Naive B cell (primary cell): ENCODE data around the gene IER5. TPM values are rescaled to one million over a fixed set of nuclear protein-coding genes. Genes with fewer than 3 reads are reported as not detected.
A peak's percentile ranks its signal among the peaks of the same experiment; 100 is the strongest.

ENCODE experiments used
- ATAC-seq, 2 donors: fragments of 150-1000 bp; cut with Tn5 transposase; 2 replicates each; pipeline ENCODE4 v1.10.0; 2021; ENCODE audit warnings: low read depth in 2 of 2, mild to moderate bottlenecking in 2 of 2, moderate library complexity in 2 of 2
- DNase-seq: peaks from one replicate; pipeline ENCODE4 v3.0.0; 2022
- H3K27ac Mint-ChIP-seq, 6 donors: one replicate each; pipeline ENCODE4 v1.8.0; 2020 to 2022; ENCODE audit warnings: mild to moderate bottlenecking in 6 of 6, mixed read lengths in 6 of 6, moderate library complexity in 5 of 6, inconsistent platforms in 2 of 6
- H3K27me3 Mint-ChIP-seq, 3 donors: one replicate each; pipeline ENCODE4 v1.8.0; 2021 to 2022; ENCODE audit warnings: mixed read lengths in 3 of 3, mild to moderate bottlenecking in 1 of 3
- H3K36me3 Mint-ChIP-seq, 2 donors: one replicate each; pipeline ENCODE4 v1.8.0; 2020 to 2022; ENCODE audit warnings: mixed read lengths in 2 of 2, inconsistent platforms in 1 of 2, mild to moderate bottlenecking in 1 of 2
- H3K4me1 Mint-ChIP-seq, 3 donors: one replicate each; pipeline ENCODE4 v1.8.0; 2020 to 2022; ENCODE audit warnings: mixed read lengths in 3 of 3, inconsistent platforms in 1 of 3, mild to moderate bottlenecking in 1 of 3, moderate library complexity in 1 of 3
- H3K4me3 Mint-ChIP-seq, 8 donors: one replicate each; pipeline ENCODE4 v1.8.0; 2020 to 2022; ENCODE audit warnings: mild to moderate bottlenecking in 8 of 8, mixed read lengths in 8 of 8, moderate library complexity in 8 of 8, inconsistent platforms in 2 of 8
- H3K9me3 Mint-ChIP-seq, 7 donors: one replicate each; pipeline ENCODE4 v1.8.0; 2020 to 2022; ENCODE audit warnings: mixed read lengths in 7 of 7, mild to moderate bottlenecking in 5 of 7, inconsistent platforms in 2 of 7, moderate library complexity in 1 of 7
- polyA plus RNA-seq, 6 donors: library from polyadenylated mRNA; unstranded; fragments of 300-500 nt; fragmentation: Illumina TruSeq; gene quantifications; one replicate each; pipeline ENCODE4 v1.2.3, GENCODE V29; 2021; ENCODE audit warnings: low read depth in 6 of 6

IER5 gene
- polyA plus RNA-seq, 6 donors from 2014 or later: 17.3 to 82.6 (median 34.1) TPM

DNA sequence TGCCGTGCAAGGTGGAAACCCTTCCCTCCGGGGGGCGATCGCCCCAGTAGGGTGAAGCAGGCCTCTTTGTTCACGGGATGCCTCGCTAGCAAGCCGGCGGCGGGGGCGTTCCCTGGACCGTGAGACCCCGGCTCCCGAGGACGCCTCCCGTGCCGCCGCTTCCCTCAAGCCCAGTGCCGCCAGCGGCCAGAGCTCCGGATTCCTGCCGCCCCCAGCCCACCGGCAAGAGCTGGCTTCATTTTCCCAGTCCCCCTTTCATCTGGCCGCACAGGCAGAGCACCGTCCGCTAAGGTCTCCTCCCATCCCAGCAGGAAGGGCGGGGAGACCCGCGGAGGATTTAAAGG, 16.3 kb downstream of the IER5 start:
- H3K27ac Mint-ChIP-seq: peak overlapping the region in 5 of 6 donors; percentile 86 to 94 (median 93)
- no peak for ATAC-seq
- peaks cover 28 to 46% (median 43%) of the 10 kb centered on the region in 3 donors for H3K4me1 Mint-ChIP-seq
- H3K4me3 Mint-ChIP-seq: peak overlapping the region; percentile 85 to 95 (median 90)
- DNase-seq: peak; percentile 63
- peaks cover 0 to 3% (median 0%) of the 10 kb centered on the region in 7 donors for H3K9me3 Mint-ChIP-seq
- peaks cover 0 to 5% (median 0%) of the 10 kb centered on the region in 3 donors for H3K27me3 Mint-ChIP-seq
- no peaks in the 10 kb centered on the region for H3K36me3 Mint-ChIP-seq

DNA sequence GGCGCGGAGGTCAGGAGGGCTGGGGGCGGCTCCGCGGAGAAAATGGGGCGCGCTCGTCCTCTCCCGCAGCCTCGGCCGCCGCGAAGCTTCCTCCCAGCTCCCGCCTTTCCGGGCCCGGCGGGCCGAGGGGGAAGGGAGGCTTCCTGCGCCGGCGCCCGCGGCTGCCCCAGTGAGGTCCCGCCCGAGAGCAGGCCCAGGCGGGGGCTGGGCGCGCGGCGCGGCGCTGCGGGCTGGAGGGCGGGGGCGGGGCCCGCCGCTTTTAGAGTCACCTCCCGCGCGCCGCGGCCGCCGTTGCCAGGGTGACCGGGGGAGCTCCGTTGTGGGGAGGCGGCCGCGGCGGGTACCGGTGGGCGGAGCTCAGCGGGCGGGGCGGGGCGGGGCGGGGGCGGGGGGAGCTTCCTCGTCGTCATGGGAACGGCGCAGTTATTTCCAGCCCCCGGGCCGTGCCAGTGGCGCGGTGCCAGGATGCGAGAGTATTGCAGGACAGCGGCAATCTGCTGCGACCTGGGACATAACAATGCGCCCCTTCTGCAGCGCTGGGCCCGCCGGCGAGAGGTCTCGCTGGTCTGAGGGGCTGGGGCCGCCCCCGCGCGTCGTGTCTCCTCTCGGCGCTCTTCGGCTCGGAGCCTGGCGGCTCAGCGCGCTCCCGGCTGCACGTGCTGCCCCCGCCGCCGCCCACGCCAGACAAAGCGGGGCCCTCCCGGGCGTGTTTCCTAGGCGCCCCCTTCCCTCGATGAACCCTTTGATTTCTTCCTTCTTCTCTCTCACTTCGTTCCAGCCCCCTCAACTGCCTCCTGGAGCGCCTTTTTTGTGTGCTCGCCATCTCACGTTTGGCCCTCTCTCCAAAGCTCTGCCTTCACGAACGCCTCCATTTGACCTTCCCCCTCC, 16.9 kb downstream of the IER5 start:
- Mint-ChIP-seq H3K4me1 (peaks cover 26 to 39% (median 37%) of the 10 kb centered on the region in 3 donors), H3K27ac (peak overlapping the region; percentile 59 to 94 (median 88)), H3K36me3 (no peaks in the 10 kb centered on the region), H3K9me3 (peaks cover 0 to 3% (median 0%) of the 10 kb centered on the region in 7 donors), H3K27me3 (peaks cover 0 to 5% (median 0%) of the 10 kb centered on the region in 3 donors), H3K4me3 (peak overlapping the region; percentile 85 to 97 (median 90))
- ATAC-seq: peak; percentile 85 to 86
- peak; percentile 89 for DNase-seq

DNA sequence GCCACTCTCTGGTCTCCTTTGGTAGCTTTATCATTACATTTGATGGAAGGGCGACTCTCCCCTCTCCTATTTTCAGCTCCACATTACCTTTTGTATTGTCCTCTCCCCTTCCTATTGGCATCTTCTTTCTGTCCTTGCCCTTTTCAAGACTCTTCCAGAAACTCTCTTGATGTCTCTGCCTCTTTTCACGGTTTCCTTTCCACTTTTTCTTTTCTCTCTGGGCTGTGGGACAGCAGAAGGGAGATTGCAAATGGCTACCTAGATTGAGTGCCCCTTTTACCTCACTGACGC, 17.5 kb downstream of the IER5 start:
- DNase-seq (no peak), ATAC-seq (no peak)
- Mint-ChIP-seq H3K27me3 (peaks cover 0 to 5% (median 0%) of the 10 kb centered on the region in 3 donors), H3K4me1 (peaks cover 22 to 34% (median 33%) of the 10 kb centered on the region in 3 donors), H3K27ac (peak overlapping the region; percentile 29 to 94 (median 82)), H3K36me3 (no peaks in the 10 kb centered on the region), H3K9me3 (peaks cover 0 to 3% (median 0%) of the 10 kb centered on the region in 7 donors), H3K4me3 (peak overlapping the region; percentile 85 to 97 (median 90))

DNA sequence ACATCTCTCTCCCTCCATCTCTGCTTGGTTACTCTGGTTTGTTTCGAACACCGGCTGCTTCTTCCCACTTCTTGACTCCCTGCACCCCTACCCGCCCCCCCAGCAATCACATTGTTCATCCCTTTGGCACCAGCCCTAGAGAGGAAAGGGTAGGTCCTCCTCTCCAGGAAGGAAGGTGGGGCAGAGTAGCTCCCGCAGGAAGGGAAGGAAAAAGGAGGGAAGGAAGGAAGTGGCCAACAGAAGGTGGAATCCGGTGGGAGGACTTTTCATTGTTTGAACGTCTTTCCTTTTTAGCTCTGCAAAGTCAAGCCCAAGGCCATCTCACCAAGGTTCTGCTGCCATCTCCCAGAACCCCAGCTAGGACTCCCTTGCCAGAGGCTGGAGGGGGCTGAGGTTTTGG, 18.0 kb downstream of the IER5 start:
- H3K27me3 Mint-ChIP-seq: peaks cover 0 to 5% (median 0%) of the 10 kb centered on the region in 3 donors
- DNase-seq: no peak
- ATAC-seq: no peak
- peak overlapping the region in 7 of 8 donors; percentile 59 to 97 (median 88) for H3K4me3 Mint-ChIP-seq
- peaks cover 0 to 3% (median 0%) of the 10 kb centered on the region in 7 donors for H3K9me3 Mint-ChIP-seq
- no peaks in the 10 kb centered on the region for H3K36me3 Mint-ChIP-seq
- peaks cover 22 to 33% (median 32%) of the 10 kb centered on the region in 3 donors for H3K4me1 Mint-ChIP-seq
- H3K27ac Mint-ChIP-seq: peak overlapping the region in 4 of 6 donors; percentile 61 to 94 (median 92)

DNA sequence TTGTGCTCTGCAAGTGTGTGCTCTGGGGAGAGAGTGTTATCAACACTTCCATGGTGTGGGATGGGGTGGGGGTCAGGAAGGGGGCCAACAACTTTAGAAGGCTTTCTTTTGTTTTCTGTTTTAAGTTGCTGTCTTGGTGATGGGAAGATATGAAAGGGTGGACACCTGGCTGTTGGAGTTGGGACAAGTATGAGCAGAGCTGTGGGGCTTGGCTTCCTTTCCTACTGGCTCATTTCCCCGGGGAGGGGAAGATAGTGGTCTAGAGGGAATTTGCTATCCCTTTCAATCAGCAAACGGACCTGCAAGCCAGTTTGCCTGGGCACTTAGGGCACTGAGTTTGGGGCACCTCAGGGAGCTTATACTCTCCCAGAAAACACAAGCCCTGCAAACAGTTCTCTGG, 19.2 kb downstream of the IER5 start:
- H3K4me1 Mint-ChIP-seq: peaks cover 33 to 45% (median 44%) of the 10 kb centered on the region in 3 donors
- no peak for DNase-seq
- peak overlapping the region in 4 of 8 donors; percentile 25 to 97 (median 47) for H3K4me3 Mint-ChIP-seq
- ATAC-seq: no peak
- no peaks in the 10 kb centered on the region for H3K36me3 Mint-ChIP-seq
- H3K27me3 Mint-ChIP-seq: peaks cover 0 to 5% (median 0%) of the 10 kb centered on the region in 3 donors
- peaks cover 0 to 3% (median 0%) of the 10 kb centered on the region in 7 donors for H3K9me3 Mint-ChIP-seq
- H3K27ac Mint-ChIP-seq: peak overlapping the region in 1 of 6 donors; percentile 47

DNA sequence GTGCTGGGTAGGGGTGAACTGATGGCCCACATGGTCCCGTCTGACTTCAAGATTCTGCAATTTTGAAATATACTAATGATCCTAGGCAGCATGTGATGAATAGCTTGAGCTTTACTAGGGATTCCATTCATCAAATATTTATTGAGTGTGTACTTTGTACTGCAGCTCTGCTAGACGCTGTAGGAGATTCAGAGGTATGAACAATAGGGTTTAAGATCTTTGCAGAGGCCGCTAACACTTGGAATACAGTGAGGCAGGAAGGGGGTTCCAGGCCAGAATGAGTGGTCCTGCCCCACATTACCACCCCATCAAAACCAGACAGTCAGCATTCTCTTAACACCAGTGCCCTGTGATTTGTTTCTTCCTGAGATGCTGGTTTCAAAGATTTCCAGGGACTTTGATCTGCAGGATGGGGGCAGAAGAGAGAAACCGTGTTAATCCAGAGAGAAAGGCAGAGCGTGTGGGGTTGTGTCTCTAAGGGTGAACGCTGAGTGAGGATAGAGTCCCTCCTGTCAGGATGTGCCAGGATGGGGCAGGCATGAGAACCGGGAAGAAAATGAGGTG, 19.9 kb downstream of the IER5 start:
- H3K27ac Mint-ChIP-seq: peak overlapping the region in 2 of 6 donors; percentile 6 to 46
- H3K4me3 Mint-ChIP-seq: peak overlapping the region in 1 of 8 donors; percentile 97
- peaks cover 0 to 5% (median 0%) of the 10 kb centered on the region in 3 donors for H3K27me3 Mint-ChIP-seq
- DNase-seq: no peak
- no peaks in the 10 kb centered on the region for H3K36me3 Mint-ChIP-seq
- H3K9me3 Mint-ChIP-seq: peaks cover 0 to 3% (median 0%) of the 10 kb centered on the region in 7 donors
- H3K4me1 Mint-ChIP-seq: peaks cover 34 to 46% (median 45%) of the 10 kb centered on the region in 3 donors
- no peak for ATAC-seq

DNA sequence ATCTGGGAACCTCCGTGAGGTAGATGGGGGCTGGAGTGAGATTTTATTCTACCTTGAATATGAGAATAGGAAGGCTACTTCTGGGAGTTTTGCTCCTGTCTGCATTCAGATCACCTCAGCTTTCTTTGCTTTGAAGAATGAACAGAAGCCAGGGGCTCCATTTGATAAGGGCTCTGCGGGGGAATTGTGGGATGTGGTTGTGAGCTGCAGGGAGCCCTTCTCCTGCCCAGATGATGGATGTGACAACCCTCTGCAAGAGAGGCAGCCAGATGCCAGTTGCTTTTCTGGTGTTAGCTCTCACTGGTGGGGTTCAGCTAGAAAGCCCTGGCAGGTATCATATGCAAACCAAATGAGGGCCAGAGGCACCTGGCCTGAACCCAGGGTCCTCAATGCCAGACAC, 21.5 kb downstream of the IER5 start:
- H3K27ac Mint-ChIP-seq: peak overlapping the region in 1 of 6 donors; percentile 22
- H3K9me3 Mint-ChIP-seq: peaks cover 0 to 3% (median 0%) of the 10 kb centered on the region in 7 donors

DNA sequence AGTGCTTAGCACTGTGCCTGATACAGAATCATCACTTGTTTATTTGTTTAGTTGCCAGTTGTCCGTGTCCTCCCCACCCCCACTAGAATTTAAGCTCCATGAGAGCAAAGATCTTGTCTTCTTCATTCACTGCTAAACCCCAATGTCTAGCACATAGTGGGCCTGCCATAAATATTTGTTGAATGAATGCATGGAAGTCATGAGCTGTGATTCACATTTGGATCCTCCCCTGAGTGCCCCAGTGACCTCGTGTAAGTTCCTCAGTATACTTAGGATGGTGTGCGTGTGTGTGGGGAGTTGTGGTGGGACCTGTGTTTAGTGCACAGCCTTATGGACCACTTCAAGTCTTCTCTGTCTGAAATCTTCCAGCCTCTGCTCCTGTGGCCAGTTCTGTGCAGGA, 23.1 kb downstream of the IER5 start:
- no peak for ATAC-seq
- Mint-ChIP-seq H3K36me3 (no peaks in the 10 kb centered on the region), H3K4me1 (peaks cover 23 to 39% (median 36%) of the 10 kb centered on the region in 3 donors), H3K4me3 (peak overlapping the region in 2 of 8 donors; percentile 33 to 89), H3K27me3 (peaks cover 0 to 5% (median 0%) of the 10 kb centered on the region in 3 donors), H3K27ac (peak overlapping the region in 1 of 6 donors; percentile 58), H3K9me3 (no peaks in the 10 kb centered on the region)
- DNase-seq: no peak

More for the DNA sequence above, 21.5 kb downstream of the IER5 start:
- DNase-seq (no peak), ATAC-seq (no peak)
- Mint-ChIP-seq H3K27me3 (peaks cover 0 to 5% (median 0%) of the 10 kb centered on the region in 3 donors), H3K4me1 (peaks cover 30 to 44% (median 41%) of the 10 kb centered on the region in 3 donors), H3K36me3 (no peaks in the 10 kb centered on the region), H3K4me3 (no peak overlapping the region)

DNA sequence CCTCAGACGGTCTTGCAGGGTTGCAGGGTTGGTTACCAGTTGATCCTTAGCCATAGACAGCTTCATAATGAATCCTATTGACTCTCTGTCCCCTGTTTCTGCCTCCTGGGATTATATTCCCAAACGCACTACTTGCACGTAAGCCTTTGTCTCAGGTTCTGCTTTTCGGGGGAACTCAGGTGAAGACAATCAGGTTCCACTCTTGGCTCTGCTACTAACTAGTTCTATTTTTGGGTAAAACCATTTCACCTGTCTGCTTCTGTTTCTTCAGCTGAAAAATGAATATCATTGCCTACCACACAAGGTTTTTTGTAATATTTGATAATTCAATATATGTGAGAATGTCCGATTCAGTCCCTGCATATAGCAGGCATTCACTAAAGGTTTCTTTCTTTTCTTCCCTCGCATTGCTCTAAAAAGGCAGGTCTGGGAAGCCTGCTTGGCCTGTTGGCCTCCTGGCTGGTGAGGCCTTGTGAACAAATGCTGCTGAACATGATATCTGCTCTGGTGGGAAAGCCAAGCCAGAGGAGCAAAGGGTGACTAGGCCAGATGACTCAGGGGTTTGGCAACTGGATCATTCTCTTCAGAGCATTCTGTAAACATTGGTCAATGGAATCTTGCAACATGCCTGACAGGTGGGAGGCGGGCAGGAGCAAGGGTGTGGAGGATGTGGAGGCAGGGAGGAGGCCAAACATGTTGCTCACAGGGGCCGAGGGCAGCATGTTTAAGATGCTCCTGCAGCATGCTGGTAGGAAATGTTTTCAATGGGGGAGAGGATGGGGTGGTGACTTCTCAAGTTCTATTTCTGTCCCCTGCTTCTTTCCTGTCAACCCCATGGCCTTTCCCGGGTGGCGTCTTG, 23.8 kb downstream of the IER5 start:
- peak overlapping the region in 6 of 8 donors; percentile 36 to 89 (median 74) for H3K4me3 Mint-ChIP-seq
- H3K4me1 Mint-ChIP-seq: peaks cover 23 to 38% (median 36%) of the 10 kb centered on the region in 3 donors
- H3K9me3 Mint-ChIP-seq: no peaks in the 10 kb centered on the region
- H3K36me3 Mint-ChIP-seq: no peaks in the 10 kb centered on the region
- ATAC-seq (peak in 1 of 2 donors; percentile 46), DNase-seq (no peak)
- peaks cover 0 to 5% (median 0%) of the 10 kb centered on the region in 3 donors for H3K27me3 Mint-ChIP-seq
- H3K27ac Mint-ChIP-seq: peak overlapping the region in 4 of 6 donors; percentile 7 to 82 (median 45)

DNA sequence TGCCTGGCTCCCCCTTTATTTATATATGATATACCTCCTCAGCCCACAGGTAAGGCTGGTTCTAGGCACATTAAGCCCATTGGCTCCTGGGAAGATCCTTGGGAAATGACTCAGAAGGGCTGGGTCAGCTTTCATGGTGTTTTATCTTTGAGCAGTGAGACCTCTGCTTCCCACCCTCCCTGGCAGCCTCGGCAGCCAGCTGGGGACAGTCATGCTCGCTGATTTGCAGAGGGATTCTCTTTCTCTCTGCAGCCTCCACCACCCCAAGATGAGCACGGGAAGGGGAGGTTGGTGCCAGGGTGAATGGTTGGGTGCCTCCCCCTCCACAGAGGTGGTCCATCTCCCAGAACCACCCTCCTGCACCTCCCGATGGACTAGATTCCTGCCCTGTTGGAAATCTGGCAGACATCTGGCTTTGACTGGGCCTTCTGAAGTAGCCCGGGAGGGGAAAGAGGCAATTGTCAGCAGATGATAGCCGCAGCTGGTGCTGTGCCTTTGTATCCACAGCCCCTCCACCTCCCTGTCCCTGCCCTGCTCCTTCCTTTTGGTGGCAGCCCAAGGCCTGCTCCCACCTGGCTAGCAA, 24.6 kb downstream of the IER5 start:
- peaks cover 26 to 38% (median 36%) of the 10 kb centered on the region in 3 donors for H3K4me1 Mint-ChIP-seq
- no peak for ATAC-seq
- peak overlapping the region in 4 of 8 donors; percentile 68 to 86 (median 74) for H3K4me3 Mint-ChIP-seq
- H3K9me3 Mint-ChIP-seq: no peaks in the 10 kb centered on the region
- H3K27ac Mint-ChIP-seq: no peak overlapping the region
- H3K27me3 Mint-ChIP-seq: peaks cover 0 to 5% (median 0%) of the 10 kb centered on the region in 3 donors
- no peaks in the 10 kb centered on the region for H3K36me3 Mint-ChIP-seq
- no peak for DNase-seq

DNA sequence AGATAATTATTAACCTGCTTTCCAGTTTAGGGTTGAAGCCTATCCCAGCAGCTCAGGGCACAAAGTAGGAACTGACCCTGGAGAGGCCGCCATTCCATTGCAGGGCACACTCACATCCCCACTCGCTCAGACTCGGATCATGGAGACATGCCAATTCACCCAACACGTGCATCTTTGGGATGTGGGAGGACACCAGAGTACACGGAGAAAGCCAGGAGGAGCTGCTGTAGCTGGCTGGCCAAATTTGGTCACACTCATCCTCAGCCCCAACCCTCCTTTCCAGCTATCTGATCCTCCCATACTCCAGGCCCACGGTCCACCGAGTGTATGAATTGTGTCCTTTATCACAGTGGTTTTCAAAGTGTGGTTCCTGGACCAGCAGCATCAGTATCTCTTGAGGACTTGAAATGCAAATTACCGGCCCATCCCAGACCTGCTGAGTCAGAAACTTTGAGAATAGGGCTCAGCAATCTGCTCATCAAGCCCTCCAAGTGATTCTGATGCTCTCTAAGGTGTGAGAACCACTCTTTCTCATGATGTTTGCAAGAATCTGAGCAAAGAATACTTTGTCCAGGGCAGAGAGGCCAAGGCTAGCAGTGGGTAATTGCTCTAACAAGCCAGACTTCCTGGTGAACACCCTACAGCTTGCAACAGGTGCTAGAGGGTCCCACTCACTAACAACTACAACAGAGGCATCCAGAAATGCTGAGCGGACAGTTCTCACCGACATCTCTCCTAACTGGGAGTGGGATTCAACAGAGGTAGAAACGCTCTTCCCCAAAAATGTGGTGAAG, 26.3 kb downstream of the IER5 start:
- DNase-seq: no peak
- H3K4me3 Mint-ChIP-seq: peak overlapping the region in 1 of 8 donors; percentile 35
- no peaks in the 10 kb centered on the region for H3K27me3 Mint-ChIP-seq
- H3K4me1 Mint-ChIP-seq: peaks cover 32 to 40% (median 38%) of the 10 kb centered on the region in 3 donors
- peak overlapping the region in 2 of 6 donors; percentile 72 to 82 for H3K27ac Mint-ChIP-seq
- H3K9me3 Mint-ChIP-seq: no peaks in the 10 kb centered on the region
- no peak for ATAC-seq
- no peaks in the 10 kb centered on the region for H3K36me3 Mint-ChIP-seq

DNA sequence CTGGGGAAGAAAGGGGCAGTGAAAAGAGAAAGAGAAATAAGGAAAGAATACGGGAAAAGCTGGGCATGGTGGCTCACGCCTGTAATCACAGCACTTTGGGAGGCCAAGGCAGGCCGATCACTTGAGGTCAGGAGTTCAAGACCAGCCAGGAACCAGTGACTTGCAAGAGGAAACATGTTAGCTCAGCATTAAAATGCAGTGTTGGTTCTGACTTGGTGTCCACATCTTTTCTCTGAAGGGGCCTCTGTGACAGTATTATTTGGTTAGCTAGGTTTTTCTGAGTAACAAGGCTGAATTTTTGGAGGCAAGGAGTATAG, 26.8 kb downstream of the IER5 start:
- Mint-ChIP-seq H3K27me3 (no peaks in the 10 kb centered on the region), H3K9me3 (no peaks in the 10 kb centered on the region), H3K4me3 (no peak overlapping the region), H3K36me3 (no peaks in the 10 kb centered on the region), H3K27ac (peak overlapping the region in 1 of 6 donors; percentile 82), H3K4me1 (peaks cover 31 to 44% (median 39%) of the 10 kb centered on the region in 3 donors)
- no peak for ATAC-seq
- DNase-seq: no peak
